ENCODE data around the gene SIRT5.

The SIRT5 gene

DNA sequence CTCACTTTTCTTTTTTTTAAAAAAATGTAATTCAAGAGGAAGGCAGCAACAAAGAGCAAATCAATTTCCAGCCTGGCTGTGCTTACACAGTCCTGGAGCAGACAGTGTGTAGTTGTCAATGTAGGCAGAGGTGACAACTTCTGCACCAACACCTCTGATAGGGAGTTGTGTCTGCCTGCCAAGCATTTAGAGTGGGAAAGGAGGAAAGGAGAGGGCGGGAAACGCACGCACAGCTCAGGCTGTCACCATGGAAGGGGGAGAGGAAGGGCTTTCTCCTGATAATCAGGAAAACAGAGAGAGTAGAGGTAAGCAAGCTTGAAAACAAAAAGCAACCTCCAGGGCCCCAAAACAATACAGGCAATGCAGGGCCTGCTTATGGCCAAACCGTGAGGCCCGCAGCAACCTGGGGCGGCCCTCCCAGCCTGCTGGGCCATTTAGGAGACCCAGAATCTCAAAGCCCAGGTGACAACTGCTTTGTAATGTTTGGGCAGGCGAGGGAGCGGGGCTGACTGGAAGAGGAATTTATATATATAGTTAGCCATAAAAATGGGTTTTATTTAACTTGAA is 45.5 kb upstream of the SIRT5 start:
- H3K4me3 ChIP-seq (ENCODE audit: low read depth, low read length): no peak overlapping the region
- TF ChIP-seq, protein P1, sequence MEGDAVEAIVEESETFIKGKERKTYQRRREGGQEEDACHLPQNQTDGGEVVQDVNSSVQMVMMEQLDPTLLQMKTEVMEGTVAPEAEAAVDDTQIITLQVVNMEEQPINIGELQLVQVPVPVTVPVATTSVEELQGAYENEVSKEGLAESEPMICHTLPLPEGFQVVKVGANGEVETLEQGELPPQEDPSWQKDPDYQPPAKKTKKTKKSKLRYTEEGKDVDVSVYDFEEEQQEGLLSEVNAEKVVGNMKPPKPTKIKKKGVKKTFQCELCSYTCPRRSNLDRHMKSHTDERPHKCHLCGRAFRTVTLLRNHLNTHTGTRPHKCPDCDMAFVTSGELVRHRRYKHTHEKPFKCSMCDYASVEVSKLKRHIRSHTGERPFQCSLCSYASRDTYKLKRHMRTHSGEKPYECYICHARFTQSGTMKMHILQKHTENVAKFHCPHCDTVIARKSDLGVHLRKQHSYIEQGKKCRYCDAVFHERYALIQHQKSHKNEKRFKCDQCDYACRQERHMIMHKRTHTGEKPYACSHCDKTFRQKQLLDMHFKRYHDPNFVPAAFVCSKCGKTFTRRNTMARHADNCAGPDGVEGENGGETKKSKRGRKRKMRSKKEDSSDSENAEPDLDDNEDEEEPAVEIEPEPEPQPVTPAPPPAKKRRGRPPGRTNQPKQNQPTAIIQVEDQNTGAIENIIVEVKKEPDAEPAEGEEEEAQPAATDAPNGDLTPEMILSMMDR (IDR thresholded peaks at IDR 0.05; ENCODE audit: low read depth, low read length): no peak
- no peak for DNase-seq (ENCODE audit: low read depth, low spot score)
- in situ Hi-C loops (cut with HindIII; ENCODE audit: low sequenced_read_pairs): no loop called here

DNA sequence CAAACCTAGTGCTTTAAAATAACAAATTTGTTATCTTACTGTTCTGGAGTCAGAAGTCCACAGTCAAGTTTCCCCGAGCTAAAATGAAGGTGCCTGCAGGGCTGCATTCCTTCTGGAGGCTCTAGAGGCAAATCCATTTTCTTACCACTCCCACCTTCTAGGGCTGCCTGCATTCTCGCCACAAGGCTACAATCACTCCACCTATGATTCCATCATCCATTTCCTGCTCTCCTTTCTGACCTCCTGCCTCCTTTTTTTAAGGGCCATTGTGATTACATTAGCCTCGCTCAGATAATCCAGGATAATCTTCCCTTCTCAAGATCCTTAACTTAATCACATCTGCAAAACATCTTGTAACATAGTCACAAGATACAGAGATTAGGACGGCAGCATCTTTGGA is 42.4 kb upstream of the SIRT5 start:
- TF ChIP-seq, protein P1 (IDR thresholded peaks at IDR 0.05; ENCODE audit: low read depth, low read length): no peak
- no peak overlapping the region for H3K4me3 ChIP-seq (ENCODE audit: low read depth, low read length)
- in situ Hi-C loops (cut with HindIII; ENCODE audit: low sequenced_read_pairs): no loop called here
- no peak for DNase-seq (ENCODE audit: low read depth, low spot score)

DNA sequence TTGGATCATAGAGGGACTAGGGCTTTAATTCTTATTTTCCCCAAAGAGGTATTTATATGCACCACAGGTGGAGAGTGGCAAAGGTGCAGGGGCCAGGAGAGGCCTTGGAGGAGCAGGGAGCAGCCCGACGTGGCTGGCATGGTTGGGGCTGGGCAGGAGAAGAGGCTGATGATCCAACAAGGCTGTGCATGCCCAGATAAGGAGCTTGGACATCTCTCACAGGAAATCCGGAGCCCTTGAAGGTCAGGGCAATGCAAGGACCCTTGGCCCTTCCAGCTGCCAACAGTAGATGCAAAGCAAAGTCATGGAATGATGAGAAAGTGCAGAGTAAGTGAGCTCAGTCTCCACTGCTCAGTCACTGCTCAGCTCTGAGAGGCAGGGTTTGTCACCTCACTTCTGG is 39.9 kb upstream of the SIRT5 start:
- TF ChIP-seq, protein P1 (IDR thresholded peaks at IDR 0.05; ENCODE audit: low read depth, low read length): no peak
- in situ Hi-C loops (cut with HindIII; ENCODE audit: low sequenced_read_pairs): no loop called here
- H3K4me3 ChIP-seq (ENCODE audit: low read depth, low read length): no peak overlapping the region
- no peak for DNase-seq (ENCODE audit: low read depth, low spot score)

DNA sequence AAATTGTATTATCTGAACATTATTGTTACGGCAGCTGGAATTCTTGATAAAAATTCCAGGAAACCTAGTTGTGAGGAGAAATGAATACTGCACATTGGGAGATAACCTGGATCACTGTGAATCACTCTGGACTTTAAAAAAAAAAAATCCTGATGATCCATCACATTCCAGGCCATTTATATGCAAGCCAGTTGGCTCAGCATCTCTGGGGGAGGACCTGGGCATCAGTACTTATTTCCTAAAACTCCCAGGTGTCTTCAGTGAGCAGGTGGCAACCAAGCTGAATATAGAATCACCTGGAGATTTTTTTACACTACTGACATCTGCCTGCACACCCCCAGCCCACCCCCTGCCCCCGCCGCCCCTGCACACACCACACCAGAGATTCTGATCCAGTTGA is 39.1 kb upstream of the SIRT5 start:
- no peak overlapping the region for H3K4me3 ChIP-seq (ENCODE audit: low read depth, low read length)
- DNase-seq (ENCODE audit: low read depth, low spot score): no peak
- TF ChIP-seq, protein P1 (IDR thresholded peaks at IDR 0.05; ENCODE audit: low read depth, low read length): no peak
- in situ Hi-C loops (cut with HindIII; ENCODE audit: low sequenced_read_pairs): no loop called here

DNA sequence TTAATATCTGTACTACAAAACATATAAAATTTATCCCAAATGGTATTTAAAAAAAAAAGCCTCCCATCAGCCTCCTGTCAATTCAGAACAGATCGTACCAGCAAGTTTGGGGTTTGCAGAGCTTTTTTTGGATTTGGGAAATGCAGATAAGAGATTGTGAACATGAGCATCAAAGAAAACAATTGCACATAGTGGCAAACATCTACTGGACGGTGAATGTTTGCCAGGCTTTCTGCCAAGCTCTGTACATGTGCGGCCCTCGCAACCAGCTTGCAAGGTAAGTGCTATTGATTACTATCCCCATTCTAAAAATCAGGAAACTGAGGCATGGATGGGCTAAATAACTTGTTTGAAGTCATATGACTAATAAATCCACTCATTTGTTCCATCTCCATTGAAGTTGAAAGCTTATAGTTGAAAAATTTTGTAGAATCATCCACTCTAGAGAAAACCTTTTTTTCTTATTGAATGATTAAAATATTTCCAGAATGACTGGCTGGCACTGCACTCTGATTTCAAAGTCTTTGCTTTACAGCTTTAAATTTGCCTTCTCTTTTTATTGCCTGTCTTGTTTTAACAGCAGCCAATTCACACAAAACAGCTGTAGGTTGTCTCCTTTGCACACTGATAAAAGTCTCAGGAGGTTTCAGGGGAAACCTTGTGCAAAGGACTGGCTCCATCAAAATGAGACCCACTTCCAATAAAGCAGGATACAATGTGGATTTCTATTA is 37.4 kb upstream of the SIRT5 start:
- TF ChIP-seq, protein P1 (IDR thresholded peaks at IDR 0.05; ENCODE audit: low read depth, low read length): no peak
- peak; percentile 4 for DNase-seq (ENCODE audit: low read depth, low spot score)
- no peak overlapping the region for H3K4me3 ChIP-seq (ENCODE audit: low read depth, low read length)
- in situ Hi-C loops (cut with HindIII; ENCODE audit: low sequenced_read_pairs): no loop called here

DNA sequence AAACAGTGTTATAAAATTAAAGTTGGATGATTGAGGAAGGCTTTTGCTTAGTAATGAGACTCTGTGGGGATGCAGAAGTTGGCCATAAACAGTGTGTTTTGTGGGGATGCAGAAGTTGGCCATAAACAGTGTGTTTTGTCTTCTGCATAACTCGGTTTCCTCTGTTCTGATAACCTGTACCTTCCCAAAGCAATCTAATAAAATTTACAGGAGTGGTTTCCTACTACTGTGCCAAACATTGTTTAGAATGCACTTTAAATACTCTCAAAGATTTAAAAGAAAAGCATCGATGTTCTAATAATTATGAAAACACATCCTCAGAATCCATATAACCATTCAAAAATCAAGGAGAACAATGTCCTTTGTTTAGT is 36.9 kb upstream of the SIRT5 start:
- no peak overlapping the region for H3K4me3 ChIP-seq (ENCODE audit: low read depth, low read length)
- TF ChIP-seq, protein P1 (IDR thresholded peaks at IDR 0.05; ENCODE audit: low read depth, low read length): no peak
- no peak for DNase-seq (ENCODE audit: low read depth, low spot score)
- in situ Hi-C loops (cut with HindIII; ENCODE audit: low sequenced_read_pairs): no loop called here

Measured in astrocyte of the spinal cord (primary cell).